ENCODE data around the gene NUDT21.

DNA sequence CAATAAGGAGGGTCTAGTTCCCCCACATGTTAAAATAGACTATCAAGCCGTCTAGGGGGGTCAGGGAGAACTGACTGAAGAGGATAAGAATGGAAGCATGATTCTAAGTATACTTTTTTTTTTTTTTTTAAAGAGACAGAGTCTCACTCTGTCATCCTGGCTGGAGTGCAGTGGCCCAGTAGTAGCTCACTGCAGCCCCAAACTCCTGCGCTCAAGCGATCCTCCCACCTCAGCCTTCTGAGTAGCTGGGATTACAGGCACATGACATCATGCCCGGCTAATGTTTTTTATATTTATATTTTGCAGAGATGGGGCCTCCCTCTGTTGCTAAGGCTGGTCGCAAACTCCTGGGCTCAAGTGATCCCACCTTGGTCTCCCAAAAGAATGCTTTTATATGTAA is 40.0 kb downstream of the NUDT21 start:
- TF ChIP-seq YY1 (IDR thresholded peaks at IDR 0.05; ENCODE audit: insufficient read depth, insufficient read length) (no peak), ZNF274 (IDR thresholded peaks at IDR 0.05; ENCODE audit: low read depth, low read length) (no peak), SUZ12 (IDR thresholded peaks at IDR 0.05; ENCODE audit: extremely low read depth, insufficient read depth, insufficient read length) (no peak)
